Adrenal gland (tissue), 12 donors: ENCODE measurements around the gene KCNH6. TPM values are rescaled to one million over a fixed set of nuclear protein-coding genes. Genes with fewer than 3 reads are reported as not detected.

Experiments
- DNase-seq, 7 donors: peaks; one replicate each; pipeline ENCODE4 v3.0.0-alpha.2; 2019 to 2020
- H3K27ac ChIP-seq, 5 donors: fragments of 200-600 bp; sonication (generic) in 4 of 5; 1 replicate in 3 of 5; 2 replicates in 2 of 5; pipeline versions ENCODE4 v1.5.1 to v1.8.0; 2016 to 2020; ENCODE audit warnings: mild to moderate bottlenecking in 1 of 5
- H3K27me3 ChIP-seq: fragments of 200-600 bp; 2 replicates; pipeline ENCODE4 v1.8.0; 2021
- H3K36me3 ChIP-seq, 2 donors: fragments of 200-600 bp; replicated peaks in 1 of 2; 1 replicate in 1 of 2; 2 replicates in 1 of 2; pipeline versions ENCODE4 v1.5.1 to v1.8.0; 2018 to 2022
- H3K4me1 ChIP-seq, 2 donors: fragments of 200-600 bp; replicated peaks in 1 of 2; 1 replicate in 1 of 2; 2 replicates in 1 of 2; pipeline versions ENCODE4 v1.5.1 to v1.8.0; 2018 to 2021
- H3K4me3 ChIP-seq, 4 donors: fragments of 200-600 bp; sonication (generic) in 3 of 4; one replicate each; pipeline ENCODE4 v1.5.1; 2016 to 2018
- H3K9me3 ChIP-seq, 3 donors: fragments of 200-600 bp; sonication (generic) in 1 of 3; replicated peaks in 1 of 3; 1 replicate in 2 of 3; 2 replicates in 1 of 3; pipeline versions ENCODE4 v1.5.1 to v1.8.0; 2016 to 2021
- POLR2A ChIP-seq, 2 donors: fragments of 450-650 bp; IDR thresholded peaks; one replicate each; pipeline ENCODE4 v1.6.1; 2017; ENCODE audit warnings: antibody characterized with exemption in 2 of 2, mild to moderate bottlenecking in 2 of 2, moderate library complexity in 1 of 2
- WGBS, 4 donors: extraction: QIAGEN DNeasy Blood & Tissue Kit in 2 of 4; methylation state at CpG; one replicate each; pipeline versions ENCODE4 v1.1.5 to v1.1.7; 2013 to 2017; 5-methylcytosine and 5-hydroxymethylcytosine counted together
- intact Hi-C, 2 donors: fragments of 100-400 bp; cut with DNase I; formaldehyde crosslinking; loops; one replicate each; pipeline versions ENCODE4 v1.14.1 to v1.15.0; 2022 to 2023
- polyA plus RNA-seq, 3 donors: library from polyadenylated mRNA; stranded (reverse); fragments of 200-250 nt in 2 of 3; fragments of 350-450 nt in 1 of 3; fragmentation: Illumina TruSeq in 1 of 3; extraction: RNeasy Lipid Tissue Mini Kit (QIAGEN cat#74804) in 1 of 3; gene quantifications; one replicate each; pipeline ENCODE4 v1.2.3, GENCODE V29; 2013 to 2014
- total RNA-seq, 9 donors: library from RNA; depleted of rRNA in 4 of 9; stranded (reverse); fragments of >200 nt in 4 of 9; fragments of 120-200 nt in 1 of 9; fragmentation: NEBNext Ultra II Directional in 1 of 9; extraction: Animal tissue kit (Norgen Biotek cat#: 25700) in 1 of 9; gene quantifications; one replicate each; pipeline versions ENCODE4 v1.1.0 to v1.2.4, GENCODE V29; 2013 to 2023
- TF ChIP-seq, protein P1 (sequence below), 6 experiments: fragments of 450-650 bp in 4 of 6; fragments of 200-600 bp in 2 of 6; sonication (generic) in 1 of 6; IDR thresholded peaks; 1 replicate in 5 of 6; 2 replicates in 1 of 6; pipeline versions ENCODE4 v1.5.1 to v1.8.0; 2016 to 2021; ENCODE audit warnings: antibody characterized with exemption in 6 of 6, mild to moderate bottlenecking in 2 of 6, moderate library complexity in 1 of 6
- donor health status: healthy with polysubstance abuse.
- donor health status: Bipolar disorder and iron deficiency.
- donor health status: DM: yes; HTN: yes; CAD: no.
- donor health status: DM: no; HTN: no; CAD: no.
- donor health status: DM: no; HTN: no; CAD: no.
- donor health status: DM: yes; HTN: yes; CAD: no.

The KCNH6 gene
- total and polyA plus RNA-seq, 12 donors, result 0.11 to 0.41 (median 0.32) TPM; not detected in 7

DNA sequence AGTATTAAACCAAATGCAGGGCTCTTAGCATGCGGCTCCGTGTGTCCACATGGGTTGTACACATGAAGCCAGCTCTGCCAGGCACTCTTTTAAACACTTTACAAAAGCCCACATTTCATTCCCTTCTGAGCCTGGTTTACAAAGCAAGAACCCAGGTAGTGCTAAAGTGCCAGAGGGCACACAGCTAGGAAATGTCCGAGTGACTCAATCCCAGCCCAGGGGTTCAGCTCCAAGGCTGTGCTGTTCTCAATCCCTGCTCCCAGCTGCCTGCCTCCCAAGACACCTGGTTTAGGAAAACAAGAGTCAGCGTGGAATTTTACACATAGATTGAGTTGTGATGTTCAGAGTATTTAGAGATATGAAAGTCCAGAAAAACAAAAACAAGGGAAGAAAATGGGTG is 13.8 kb downstream of the KCNH6 start:
- H3K4me3 ChIP-seq, result no peak overlapping the region
- no peaks in the 10 kb centered on the region for H3K9me3 ChIP-seq
- TF ChIP-seq POLR2A (IDR thresholded peaks at IDR 0.05), result no peak
- TF ChIP-seq, protein P1, sequence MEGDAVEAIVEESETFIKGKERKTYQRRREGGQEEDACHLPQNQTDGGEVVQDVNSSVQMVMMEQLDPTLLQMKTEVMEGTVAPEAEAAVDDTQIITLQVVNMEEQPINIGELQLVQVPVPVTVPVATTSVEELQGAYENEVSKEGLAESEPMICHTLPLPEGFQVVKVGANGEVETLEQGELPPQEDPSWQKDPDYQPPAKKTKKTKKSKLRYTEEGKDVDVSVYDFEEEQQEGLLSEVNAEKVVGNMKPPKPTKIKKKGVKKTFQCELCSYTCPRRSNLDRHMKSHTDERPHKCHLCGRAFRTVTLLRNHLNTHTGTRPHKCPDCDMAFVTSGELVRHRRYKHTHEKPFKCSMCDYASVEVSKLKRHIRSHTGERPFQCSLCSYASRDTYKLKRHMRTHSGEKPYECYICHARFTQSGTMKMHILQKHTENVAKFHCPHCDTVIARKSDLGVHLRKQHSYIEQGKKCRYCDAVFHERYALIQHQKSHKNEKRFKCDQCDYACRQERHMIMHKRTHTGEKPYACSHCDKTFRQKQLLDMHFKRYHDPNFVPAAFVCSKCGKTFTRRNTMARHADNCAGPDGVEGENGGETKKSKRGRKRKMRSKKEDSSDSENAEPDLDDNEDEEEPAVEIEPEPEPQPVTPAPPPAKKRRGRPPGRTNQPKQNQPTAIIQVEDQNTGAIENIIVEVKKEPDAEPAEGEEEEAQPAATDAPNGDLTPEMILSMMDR (IDR thresholded peaks at IDR 0.05), result no peak
- DNase-seq, result no peak
- intact Hi-C loops, result no loop called here
- no peaks in the 10 kb centered on the region for H3K36me3 ChIP-seq
- peaks cover 10% of the 10 kb centered on the region for H3K27me3 ChIP-seq
- no peak overlapping the region for H3K27ac ChIP-seq
- 80 to 85% (median 84%) methylated on average over 4 of the region's 4 CpGs for WGBS, 4 donors
- H3K4me1 ChIP-seq, result peaks cover 0 to 6% of the 10 kb centered on the region in 2 donors

DNA sequence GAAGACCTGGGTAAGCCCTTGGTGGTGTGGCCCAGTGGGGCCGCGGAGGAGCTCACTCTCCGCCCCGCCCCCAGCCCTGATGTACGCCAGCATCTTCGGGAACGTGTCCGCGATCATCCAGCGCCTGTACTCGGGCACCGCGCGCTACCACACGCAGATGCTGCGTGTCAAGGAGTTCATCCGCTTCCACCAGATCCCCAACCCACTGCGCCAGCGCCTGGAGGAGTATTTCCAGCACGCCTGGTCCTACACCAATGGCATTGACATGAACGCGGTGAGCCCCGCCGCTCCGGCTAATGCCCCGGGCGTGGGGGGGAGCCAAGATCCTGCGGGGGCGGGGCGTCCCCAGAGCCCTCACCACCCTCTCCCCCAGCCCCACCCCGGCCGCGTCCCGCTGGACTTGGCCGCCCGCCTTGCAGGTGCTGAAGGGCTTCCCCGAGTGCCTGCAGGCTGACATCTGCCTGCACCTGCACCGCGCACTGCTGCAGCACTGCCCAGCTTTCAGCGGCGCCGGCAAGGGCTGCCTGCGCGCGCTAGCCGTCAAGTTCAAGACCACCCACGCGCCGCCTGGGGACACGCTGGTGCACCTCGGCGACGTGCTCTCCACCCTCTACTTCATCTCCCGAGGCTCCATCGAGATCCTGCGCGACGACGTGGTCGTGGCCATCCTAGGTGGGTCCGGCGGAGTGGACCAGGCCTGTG is 15.0 kb downstream of the KCNH6 start:
- TF ChIP-seq POLR2A (IDR thresholded peaks at IDR 0.05), result no peak
- TF ChIP-seq, protein P1 (IDR thresholded peaks at IDR 0.05), result no peak
- no peak overlapping the region for H3K27ac ChIP-seq
- H3K27me3 ChIP-seq, result peaks cover 10% of the 10 kb centered on the region
- intact Hi-C loops, result no loop called here
- no peaks in the 10 kb centered on the region for H3K9me3 ChIP-seq
- H3K36me3 ChIP-seq, result no peaks in the 10 kb centered on the region
- no peak overlapping the region for H3K4me3 ChIP-seq
- H3K4me1 ChIP-seq, result peaks cover 0 to 6% of the 10 kb centered on the region in 2 donors
- no peak for DNase-seq
- WGBS, 4 donors, result 9 to 12% (median 11%) methylated on average over 7 to 62 of the region's 62 CpGs

DNA sequence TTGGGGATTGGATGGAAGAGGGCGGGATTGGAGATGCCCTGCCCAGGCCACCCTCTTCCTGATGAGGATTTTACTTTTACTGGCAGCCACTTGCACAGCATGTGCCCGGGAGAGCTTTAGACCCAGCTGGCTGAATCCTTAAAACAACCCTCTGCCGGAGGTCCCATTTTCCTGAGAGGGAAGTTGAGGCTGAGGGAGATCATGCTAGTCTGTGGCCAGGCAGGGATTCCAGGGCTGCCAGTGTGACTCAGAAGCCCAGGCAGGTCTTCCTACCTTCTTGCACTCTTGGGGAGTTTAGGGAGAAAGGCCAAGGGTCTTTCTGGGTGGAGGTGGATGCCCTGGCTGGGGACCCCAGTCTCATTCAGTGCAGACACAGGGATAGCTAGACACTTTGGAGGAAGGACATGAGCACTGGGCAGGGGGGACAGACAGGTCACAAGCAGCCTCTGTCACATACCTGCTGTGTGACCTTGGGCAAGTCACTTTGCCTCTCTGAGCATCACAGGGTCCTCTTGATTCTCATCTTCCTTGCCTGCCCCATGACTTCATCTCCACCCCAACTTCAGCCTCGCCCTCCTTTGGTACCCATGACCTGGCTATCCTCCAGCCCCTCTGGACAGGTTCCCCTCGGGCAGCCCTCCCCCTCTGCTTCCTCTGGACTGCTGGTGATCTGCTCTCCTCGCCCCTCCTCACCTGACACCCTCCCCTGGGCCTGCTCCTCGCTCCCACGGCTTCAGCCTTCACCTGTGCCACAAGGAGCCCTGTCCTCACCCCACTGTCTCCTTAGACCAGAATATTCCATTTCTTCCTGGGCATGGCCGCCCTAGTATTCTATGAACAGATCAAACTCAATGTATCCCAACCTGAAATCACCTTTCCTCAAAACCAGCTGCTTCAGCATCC is 15.8 kb downstream of the KCNH6 start:
- 65 to 82% (median 77%) methylated on average over 7 to 9 of the region's 9 CpGs for WGBS, 4 donors
- Histone ChIP-seq H3K27ac (no peak overlapping the region), H3K9me3 (no peaks in the 10 kb centered on the region), H3K4me1 (peaks cover 0 to 6% of the 10 kb centered on the region in 2 donors), H3K36me3 (no peaks in the 10 kb centered on the region), H3K27me3 (peaks cover 10% of the 10 kb centered on the region), H3K4me3 (no peak overlapping the region)
- no peak for TF ChIP-seq POLR2A (IDR thresholded peaks at IDR 0.05)
- TF ChIP-seq, protein P1 (IDR thresholded peaks at IDR 0.05), result no peak
- intact Hi-C loops, result no loop called here
- DNase-seq, result no peak

DNA sequence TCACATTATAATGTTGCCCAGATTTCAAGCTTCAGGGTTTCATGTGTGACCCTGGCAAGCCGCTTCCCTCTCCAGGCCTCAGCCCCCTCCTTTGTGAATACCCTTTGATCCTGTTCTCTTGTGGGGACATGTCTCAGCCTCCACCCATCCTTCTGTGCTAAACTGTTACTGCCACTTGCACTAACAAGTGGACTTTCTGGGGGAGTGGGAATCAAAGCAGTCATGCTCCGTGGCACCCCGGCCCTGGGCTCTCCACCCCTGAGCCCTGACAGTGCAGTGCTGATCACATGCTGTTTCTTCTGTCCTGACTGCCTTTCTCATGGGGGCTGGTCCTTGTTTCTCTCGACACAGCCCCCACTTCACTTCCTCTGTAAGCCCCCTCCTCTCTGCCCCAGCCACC is 17.4 kb downstream of the KCNH6 start:
- H3K27me3 ChIP-seq, result peaks cover 10% of the 10 kb centered on the region
- H3K4me1 ChIP-seq, result peaks cover 0 to 6% of the 10 kb centered on the region in 2 donors
- no peak for DNase-seq
- no peak overlapping the region for H3K27ac ChIP-seq
- no peaks in the 10 kb centered on the region for H3K36me3 ChIP-seq
- TF ChIP-seq, protein P1 (IDR thresholded peaks at IDR 0.05), result no peak
- no peak for TF ChIP-seq POLR2A (IDR thresholded peaks at IDR 0.05)
- intact Hi-C loops, result no loop called here
- no peak overlapping the region for H3K4me3 ChIP-seq
- WGBS, 4 donors, result 58 to 72% (median 67%) methylated on average over 3 to 4 of the region's 4 CpGs
- no peaks in the 10 kb centered on the region for H3K9me3 ChIP-seq
